Activated naive CD4-positive, alpha-beta T cell treated with anti-CD3 and anti-CD28 coated beads for 36 hours (primary cell): Measurements from ENCODE around the gene TAPBPL. TPM values are rescaled to one million over a fixed set of nuclear protein-coding genes. Genes with fewer than 3 reads are reported as not detected.

ENCODE experiments used
- CTCF ChIA-PET: fragments of 350-600 bp; sonication (Branson Sonifier 250); formaldehyde crosslinking; loops from one replicate; lab custom pipeline; 2021; ENCODE audit warnings: antibody characterized with exemption; lab: Charles Lee
- DNase-seq: peaks from one replicate; pipeline ENCODE4 v3.0.0-alpha.2; 2020
- H3K27ac Mint-ChIP-seq: one replicate; pipeline ENCODE4 v1.8.0; 2021; ENCODE audit warnings: mild to moderate bottlenecking, mixed read lengths
- H3K27me3 Mint-ChIP-seq: one replicate; pipeline ENCODE4 v1.8.0; 2021; ENCODE audit warnings: low read depth, mixed read lengths
- H3K36me3 Mint-ChIP-seq: one replicate; pipeline ENCODE4 v1.8.0; 2021; ENCODE audit warnings: low read depth, mixed read lengths
- H3K4me1 Mint-ChIP-seq: one replicate; pipeline ENCODE4 v1.8.0; 2021; ENCODE audit warnings: low read depth, mixed read lengths
- H3K4me3 Mint-ChIP-seq: one replicate; pipeline ENCODE4 v1.8.0; 2021; ENCODE audit warnings: mild to moderate bottlenecking, moderate library complexity, mixed read lengths
- H3K9me3 Mint-ChIP-seq: one replicate; pipeline ENCODE4 v1.8.0; 2021; ENCODE audit warnings: mixed read lengths
- intact Hi-C: fragments of 100-400 bp; cut with micrococcal nuclease; formaldehyde crosslinking; loops from one replicate; pipeline ENCODE4 v1.15.1; 2023
- total RNA-seq, 2 experiments: library from RNA; stranded (reverse); gene quantifications; one replicate each; pipeline ENCODE4 v1.2.3, GENCODE V29; 2021

The TAPBPL gene
- total RNA-seq, 2 experiments from 2014 or later, result 27.9 to 28.0 TPM

- CTCF ChIA-PET, result interaction anchor here (0.6 to 1.9 kb wide), 6 partner anchors 8 to 108 kb away, joined by 3 to 9 read pairs (median 6); partner anchors contain the start of gene CD27
- H3K4me3 Mint-ChIP-seq, result no peak overlapping the region
- no peaks in the 10 kb centered on the region for H3K27me3 Mint-ChIP-seq
- H3K27ac Mint-ChIP-seq, result peak overlapping the region; percentile 78
- no peaks in the 10 kb centered on the region for H3K9me3 Mint-ChIP-seq
- peaks cover 81% of the 10 kb centered on the region for H3K4me1 Mint-ChIP-seq
- DNase-seq, result no peak
- intact Hi-C loops, result no loop called here
- H3K36me3 Mint-ChIP-seq, result peaks cover 86% of the 10 kb centered on the region
These were observed 5.5 kb downstream of the TAPBPL start for GRCh38 chr12:6457220-6457945.

- no peak for DNase-seq
- Mint-ChIP-seq H3K27ac (peak overlapping the region; percentile 62), H3K36me3 (peaks cover 87% of the 10 kb centered on the region), H3K27me3 (no peaks in the 10 kb centered on the region), H3K9me3 (no peaks in the 10 kb centered on the region), H3K4me3 (no peak overlapping the region), H3K4me1 (peaks cover 85% of the 10 kb centered on the region)
- CTCF ChIA-PET, result interaction anchor here (0.7 to 7.9 kb wide), 6 partner anchors 13 to 80 kb away, joined by 3 to 159 read pairs (median 3); partner anchors contain the start of gene CD27
- intact Hi-C loops, result no loop called here
These were observed 6.6 kb downstream of the TAPBPL start for GRCh38 chr12:6458281-6459003.

DNA sequence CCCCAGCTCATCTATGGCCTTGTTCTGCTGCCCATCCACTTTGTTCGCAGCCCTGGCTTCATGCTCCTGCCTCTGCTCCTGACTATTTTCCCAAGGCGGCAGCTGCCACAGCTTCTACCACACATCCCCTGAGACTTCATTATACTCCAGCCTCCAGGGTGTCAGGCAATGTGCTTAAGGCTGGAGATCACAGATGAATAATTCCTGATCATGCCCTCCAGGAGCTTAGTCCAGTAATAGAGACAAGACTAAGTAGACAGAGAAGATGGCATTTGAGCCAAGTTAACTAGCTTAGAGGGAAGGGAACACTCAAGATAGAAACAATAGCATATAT lies 7.1 kb downstream of the TAPBPL start:
- intact Hi-C loops, result no loop called here

GRCh38 chr12:6460751-6461371 lies 9.0 kb downstream of the TAPBPL start:
- Mint-ChIP-seq H3K4me3 (peak overlapping the region; percentile 80), H3K36me3 (peaks cover 87% of the 10 kb centered on the region), H3K27me3 (no peaks in the 10 kb centered on the region), H3K27ac (peak overlapping the region; percentile 97), H3K4me1 (peaks cover 85% of the 10 kb centered on the region), H3K9me3 (no peaks in the 10 kb centered on the region)
- CTCF ChIA-PET, result interaction anchor here (1.0 to 7.9 kb wide), 8 partner anchors 9 to 177 kb away, joined by 3 to 223 read pairs (median 8); partner anchors contain the start of genes CD27, TAPBPL and VAMP1
- intact Hi-C loops, result loop anchor here (1.0 kb wide), 1 partner anchor 9 kb away; the partner anchor contains the start of gene TAPBPL
- DNase-seq, result peak; percentile 57

More for the DNA sequence above, 7.1 kb downstream of the TAPBPL start:
- no peak overlapping the region for H3K4me3 Mint-ChIP-seq
- no peaks in the 10 kb centered on the region for H3K27me3 Mint-ChIP-seq
- DNase-seq, result no peak
- peaks cover 87% of the 10 kb centered on the region for H3K36me3 Mint-ChIP-seq
- no peaks in the 10 kb centered on the region for H3K9me3 Mint-ChIP-seq
- peaks cover 85% of the 10 kb centered on the region for H3K4me1 Mint-ChIP-seq
- CTCF ChIA-PET, result interaction anchor here (0.7 to 7.9 kb wide), 6 partner anchors 18 to 133 kb away, joined by 3 to 159 read pairs (median 3); partner anchors contain the start of gene CD27
- peak overlapping the region; percentile 62 for H3K27ac Mint-ChIP-seq

- peak; percentile 93 for DNase-seq
- intact Hi-C loops, result loop anchor here (1.0 to 2.0 kb wide), 6 partner anchors 9 to 125 kb away; partner anchors contain the start of genes GAPDH, TAPBPL and VAMP1
- Mint-ChIP-seq H3K36me3 (peaks cover 86% of the 10 kb centered on the region), H3K27me3 (no peaks in the 10 kb centered on the region), H3K9me3 (no peaks in the 10 kb centered on the region), H3K4me3 (peak overlapping the region; percentile 80), H3K4me1 (peaks cover 89% of the 10 kb centered on the region), H3K27ac (peak overlapping the region; percentile 97)
- CTCF ChIA-PET, result interaction anchor here (0.7 to 7.9 kb wide), 11 partner anchors 8 to 177 kb away, joined by 3 to 223 read pairs (median 4); partner anchors contain the start of genes CD27, TAPBPL and VAMP1
These were observed 9.8 kb downstream of the TAPBPL start for GRCh38 chr12:6461401-6462233.

GRCh38 chr12:6462234-6462995 lies 10.6 kb downstream of the TAPBPL start:
- no peaks in the 10 kb centered on the region for H3K9me3 Mint-ChIP-seq
- no peaks in the 10 kb centered on the region for H3K27me3 Mint-ChIP-seq
- intact Hi-C loops, result loop anchor here (1.0 to 2.0 kb wide), 5 partner anchors 8 to 126 kb away; partner anchors contain the start of genes GAPDH and VAMP1
- peak overlapping the region; percentile 80 for H3K4me3 Mint-ChIP-seq
- CTCF ChIA-PET, result interaction anchor here (0.7 to 7.9 kb wide), 8 partner anchors 10 to 178 kb away, joined by 3 to 223 read pairs (median 4); partner anchors contain the start of genes CD27 and TAPBPL
- H3K36me3 Mint-ChIP-seq, result peaks cover 87% of the 10 kb centered on the region
- peak overlapping the region; percentile 97 for H3K27ac Mint-ChIP-seq
- peak; percentile 63 for DNase-seq
- H3K4me1 Mint-ChIP-seq, result peaks cover 89% of the 10 kb centered on the region

DNA sequence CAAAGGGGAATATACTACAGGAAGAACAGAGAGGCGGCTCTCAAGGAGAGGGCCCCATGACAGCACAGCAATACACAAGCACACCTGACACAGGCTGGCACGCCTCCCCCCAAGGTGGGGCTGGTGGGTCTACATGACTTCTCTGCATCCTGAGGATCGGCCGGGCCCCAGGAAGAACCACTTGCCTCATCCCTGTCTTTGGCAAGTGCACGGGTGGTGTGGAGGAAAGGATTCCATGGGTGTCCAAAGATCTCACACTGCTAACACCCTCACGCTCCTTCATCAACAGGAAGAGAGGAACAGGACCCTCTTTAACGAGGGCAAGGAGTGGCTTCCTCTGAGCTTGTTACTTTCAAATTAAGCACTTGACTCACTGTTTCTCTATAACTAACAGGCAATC lies 11.4 kb downstream of the TAPBPL start:
- peak; percentile 32 for DNase-seq
- H3K4me1 Mint-ChIP-seq, result peaks cover 95% of the 10 kb centered on the region
- intact Hi-C loops, result loop anchor here (2.0 kb wide), 1 partner anchor 72 kb away; the partner anchor contains the start of gene GAPDH

DNA sequence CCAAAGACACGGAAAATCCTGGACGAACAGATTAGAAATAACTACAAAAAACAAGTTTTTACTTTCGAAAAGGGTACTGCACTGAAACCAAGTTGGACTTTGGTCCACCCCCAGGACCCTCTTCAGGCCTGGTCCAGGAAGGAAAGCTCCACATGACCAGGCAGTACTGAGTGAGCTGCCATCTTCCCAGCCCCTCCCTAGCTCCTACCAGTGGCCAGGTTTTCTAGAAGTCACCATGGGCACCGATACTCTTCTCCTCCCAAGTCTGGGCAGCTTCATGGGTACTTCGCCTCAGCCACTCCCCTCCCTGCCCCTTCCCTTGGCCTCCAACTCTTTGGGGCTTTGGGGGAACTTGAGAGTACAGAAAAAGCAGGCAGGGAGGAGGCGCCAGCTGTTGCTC lies 12.0 kb downstream of the TAPBPL start:
- Mint-ChIP-seq H3K27me3 (no peaks in the 10 kb centered on the region), H3K4me3 (peak overlapping the region; percentile 80), H3K27ac (peak overlapping the region; percentile 97), H3K4me1 (peaks cover 95% of the 10 kb centered on the region), H3K36me3 (peaks cover 89% of the 10 kb centered on the region), H3K9me3 (no peaks in the 10 kb centered on the region)
- intact Hi-C loops, result loop anchor here (2.0 kb wide), 1 partner anchor 71 kb away; the partner anchor contains the start of gene GAPDH
- peak; percentile 7 for DNase-seq
- CTCF ChIA-PET, result interaction anchor here (0.5 to 7.9 kb wide), 7 partner anchors 12 to 471 kb away, joined by 3 to 223 read pairs (median 3); partner anchors contain the start of genes CD27 and TAPBPL

More for the DNA sequence above, 11.4 kb downstream of the TAPBPL start:
- no peaks in the 10 kb centered on the region for H3K27me3 Mint-ChIP-seq
- peak overlapping the region; percentile 97 for H3K27ac Mint-ChIP-seq
- H3K9me3 Mint-ChIP-seq, result no peaks in the 10 kb centered on the region
- peak overlapping the region; percentile 80 for H3K4me3 Mint-ChIP-seq
- CTCF ChIA-PET, result interaction anchor here (0.8 to 7.9 kb wide), 6 partner anchors 11 to 362 kb away, joined by 3 to 223 read pairs (median 15); partner anchors contain the start of genes CD27 and TAPBPL
- peaks cover 90% of the 10 kb centered on the region for H3K36me3 Mint-ChIP-seq

DNA sequence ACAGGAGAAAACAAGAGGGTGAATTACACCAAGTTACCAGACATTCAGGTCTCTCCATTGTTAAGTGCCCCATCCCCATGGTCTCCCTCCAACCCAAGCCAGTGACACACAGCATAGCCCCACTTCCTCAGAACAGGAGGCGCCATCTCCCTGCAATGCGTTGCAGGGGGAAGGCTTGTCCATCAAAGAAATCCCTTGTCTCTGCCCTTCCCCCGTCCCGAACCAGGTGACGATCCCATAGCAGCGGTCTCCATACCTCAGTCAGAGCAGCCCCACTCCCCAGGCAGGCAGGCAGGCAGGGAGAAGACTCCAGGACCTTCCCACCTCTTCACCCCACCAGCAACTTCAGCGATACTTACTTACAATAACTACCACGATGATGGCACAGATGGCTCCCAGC lies 12.7 kb downstream of the TAPBPL start:
- H3K36me3 Mint-ChIP-seq, result peaks cover 89% of the 10 kb centered on the region

More for the DNA sequence above, 12.7 kb downstream of the TAPBPL start:
- H3K27me3 Mint-ChIP-seq, result no peaks in the 10 kb centered on the region
- peaks cover 93% of the 10 kb centered on the region for H3K4me1 Mint-ChIP-seq
- H3K4me3 Mint-ChIP-seq, result peak overlapping the region; percentile 19
- CTCF ChIA-PET, result interaction anchor here (0.6 to 7.9 kb wide), 21 partner anchors 8 to 512 kb away, joined by 3 to 223 read pairs (median 6); partner anchors contain the start of genes CD27, TAPBPL and TNFRSF1A
- H3K27ac Mint-ChIP-seq, result peak overlapping the region; percentile 97
- intact Hi-C loops, result no loop called here
- peak; percentile 15 for DNase-seq
- no peaks in the 10 kb centered on the region for H3K9me3 Mint-ChIP-seq
